Measurements from ENCODE around the gene NPAS2.
A peak's percentile ranks its signal among the peaks of the same experiment; 100 is the strongest.

NPAS2 gene

DNA sequence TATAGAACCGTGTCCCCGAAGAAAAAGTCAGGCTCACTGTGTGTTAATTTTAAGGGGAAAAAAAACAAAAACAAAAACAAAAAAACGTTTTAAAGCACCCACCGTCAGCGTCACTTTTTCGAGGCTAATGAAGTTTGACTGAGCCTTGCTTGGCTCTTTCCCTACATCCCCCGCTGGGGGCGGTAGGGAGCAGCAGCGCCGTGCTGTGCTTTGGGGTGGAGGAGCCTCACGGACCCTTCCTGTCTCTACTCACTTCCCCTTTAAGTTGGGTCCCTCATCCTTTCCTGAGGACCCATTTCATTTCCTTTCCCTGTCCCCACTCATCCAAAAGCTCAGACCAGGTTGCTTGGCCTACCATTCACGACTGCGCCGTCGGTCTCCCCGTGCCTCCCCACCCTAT, 99.4 kb downstream of the NPAS2 start:
- no peak for DNase-seq

DNA sequence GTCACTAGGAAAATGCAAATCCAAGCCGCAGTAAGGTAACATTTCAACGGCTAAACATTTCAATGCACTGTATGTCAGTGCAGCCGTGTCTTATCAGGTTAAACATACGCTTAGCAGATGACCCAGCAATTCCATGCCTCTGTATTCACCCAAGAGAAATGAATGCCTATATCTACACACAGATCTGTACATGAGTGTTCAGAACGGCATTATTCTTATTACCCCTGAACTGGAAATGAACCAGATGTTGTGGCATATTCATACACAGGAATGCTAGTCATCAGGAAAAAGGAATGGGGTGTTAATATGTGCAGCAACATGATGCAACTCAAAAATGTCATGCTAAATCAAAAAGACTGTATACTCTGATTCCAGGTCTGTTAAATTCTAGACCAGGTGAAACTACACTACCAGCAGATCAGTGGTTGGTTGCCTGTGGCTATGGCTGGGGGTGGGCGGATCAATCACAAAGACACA, 101.8 kb downstream of the NPAS2 start:
- no peak for DNase-seq

DNA sequence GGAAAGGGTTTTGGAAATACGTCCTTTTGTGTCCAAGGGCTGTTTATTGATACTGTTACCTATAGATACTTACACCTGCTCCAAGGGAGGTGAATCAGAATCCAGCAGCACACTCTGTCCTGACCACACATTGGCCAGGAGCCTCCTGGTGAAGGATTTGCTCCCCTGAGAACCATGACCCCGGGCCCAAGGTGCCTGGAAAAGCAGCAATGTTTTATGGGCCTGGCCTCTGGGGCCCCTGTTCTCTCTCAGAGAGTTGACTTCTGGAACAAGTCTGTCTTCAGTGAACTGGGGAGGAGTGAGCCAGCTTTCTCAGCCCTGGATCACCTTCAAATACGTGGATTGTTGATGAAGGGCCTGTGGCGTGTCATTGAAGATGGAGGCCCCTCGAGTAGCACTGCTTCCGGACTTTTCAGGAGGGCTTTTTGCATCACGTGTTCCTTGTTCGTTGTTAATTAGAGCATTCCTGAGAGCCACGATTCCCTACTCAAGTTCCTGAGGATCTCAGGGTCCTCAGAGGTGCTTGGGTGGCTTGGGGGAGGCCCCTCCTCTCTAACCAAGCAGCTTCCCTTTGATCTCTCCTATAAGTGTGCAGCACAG, 103.6 kb downstream of the NPAS2 start:
- no peak for DNase-seq

DNA sequence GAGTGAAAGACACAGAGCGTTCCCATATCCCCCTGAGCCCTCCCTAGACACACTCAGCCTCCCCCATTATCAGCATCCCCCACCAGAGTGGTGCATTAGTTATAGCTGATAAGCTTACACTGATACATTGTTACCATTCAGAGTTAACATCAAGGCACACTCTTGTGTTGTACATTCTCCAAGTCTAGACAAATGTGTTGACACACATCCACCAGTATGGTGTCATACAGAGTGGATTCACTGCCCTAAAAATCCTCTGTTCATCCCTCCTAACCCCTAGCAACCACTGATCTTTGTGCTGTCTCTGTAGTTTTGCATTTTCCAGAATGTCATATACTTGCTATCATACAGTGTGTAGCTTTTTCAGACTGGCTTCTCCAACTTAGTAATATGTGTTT, 104.2 kb downstream of the NPAS2 start:
- no peak for DNase-seq

DNA sequence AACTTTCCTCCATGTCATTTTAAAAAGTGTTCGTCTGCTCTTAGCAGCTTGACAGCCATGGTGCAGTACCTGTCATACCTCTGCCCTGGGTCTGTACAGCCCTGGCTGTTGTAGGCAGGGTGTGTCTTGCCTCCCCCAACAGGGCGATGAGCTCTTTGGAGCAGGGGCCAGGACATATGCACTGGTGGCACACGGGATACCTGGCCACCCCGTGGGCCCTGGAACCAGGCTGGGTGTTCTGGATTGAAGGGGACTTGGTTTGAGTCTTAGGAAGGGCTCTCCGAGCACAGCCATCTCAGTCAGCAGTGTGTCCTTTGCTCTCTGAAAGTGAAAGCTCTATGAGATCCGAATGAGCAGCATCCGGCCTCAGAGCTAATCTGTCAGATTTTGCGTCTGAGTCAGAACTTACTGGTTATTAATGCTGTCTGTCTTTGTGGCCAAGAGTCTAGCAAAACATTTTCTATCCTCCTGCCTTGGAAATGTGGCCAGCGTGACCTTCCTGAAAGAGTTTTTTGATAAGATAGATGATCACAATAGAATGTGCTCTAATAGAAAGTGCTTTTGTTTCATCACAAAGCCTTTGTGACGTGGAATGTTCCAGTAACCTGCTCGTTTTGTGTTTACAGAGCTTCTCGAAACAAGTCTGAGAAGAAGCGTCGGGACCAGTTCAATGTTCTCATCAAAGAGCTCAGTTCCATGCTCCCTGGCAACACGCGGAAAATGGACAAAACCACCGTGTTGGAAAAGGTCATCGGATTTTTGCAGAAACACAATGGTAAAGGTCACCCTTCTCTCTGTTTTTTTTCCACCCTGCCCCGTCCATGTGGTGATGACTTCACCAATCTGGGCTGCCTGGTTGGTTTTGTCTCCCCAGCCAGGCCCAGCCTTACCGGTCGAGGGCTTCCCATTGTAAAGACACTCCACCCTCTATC, 104.8 kb downstream of the NPAS2 start:
- no peak for DNase-seq

DNA sequence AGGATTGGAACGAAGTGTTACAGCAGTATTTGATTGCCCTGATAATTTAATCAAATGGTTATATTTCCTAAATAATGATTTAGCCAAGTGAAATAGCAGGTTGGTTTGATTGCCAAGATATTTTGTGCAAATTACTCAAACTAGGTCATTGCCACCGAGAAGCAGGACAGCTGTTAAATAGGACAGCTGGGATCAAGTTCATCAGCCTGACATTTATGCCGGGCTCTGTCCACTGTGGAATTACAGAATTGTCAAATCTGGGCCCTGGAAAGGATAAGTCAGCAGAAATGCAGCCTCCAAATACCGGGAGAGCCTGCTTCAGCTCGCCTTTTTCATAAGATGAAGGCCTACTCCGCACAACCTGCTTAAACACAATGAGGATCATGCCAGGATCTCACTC, 108.3 kb downstream of the NPAS2 start:
- DNase-seq = peak; percentile 32

DNA sequence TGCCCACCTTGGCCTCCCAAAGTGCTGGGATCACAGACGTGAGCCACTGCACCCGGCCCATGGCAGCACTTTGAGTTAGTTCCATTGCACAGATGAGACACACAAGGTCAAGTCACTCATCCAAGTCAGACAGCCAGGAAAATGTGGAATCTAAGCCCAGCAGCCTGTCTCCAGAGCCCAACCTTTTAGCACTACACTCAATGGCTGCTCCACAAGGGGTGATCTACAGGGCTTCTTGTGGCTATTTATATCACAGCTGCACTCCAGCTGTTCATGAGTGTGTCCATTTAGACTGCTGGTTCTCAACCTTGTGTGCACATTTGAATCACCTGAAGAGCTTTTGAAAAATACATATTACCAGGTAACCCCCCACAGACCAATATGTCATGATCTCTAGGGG, 109.2 kb downstream of the NPAS2 start:
- no peak for DNase-seq

DNA sequence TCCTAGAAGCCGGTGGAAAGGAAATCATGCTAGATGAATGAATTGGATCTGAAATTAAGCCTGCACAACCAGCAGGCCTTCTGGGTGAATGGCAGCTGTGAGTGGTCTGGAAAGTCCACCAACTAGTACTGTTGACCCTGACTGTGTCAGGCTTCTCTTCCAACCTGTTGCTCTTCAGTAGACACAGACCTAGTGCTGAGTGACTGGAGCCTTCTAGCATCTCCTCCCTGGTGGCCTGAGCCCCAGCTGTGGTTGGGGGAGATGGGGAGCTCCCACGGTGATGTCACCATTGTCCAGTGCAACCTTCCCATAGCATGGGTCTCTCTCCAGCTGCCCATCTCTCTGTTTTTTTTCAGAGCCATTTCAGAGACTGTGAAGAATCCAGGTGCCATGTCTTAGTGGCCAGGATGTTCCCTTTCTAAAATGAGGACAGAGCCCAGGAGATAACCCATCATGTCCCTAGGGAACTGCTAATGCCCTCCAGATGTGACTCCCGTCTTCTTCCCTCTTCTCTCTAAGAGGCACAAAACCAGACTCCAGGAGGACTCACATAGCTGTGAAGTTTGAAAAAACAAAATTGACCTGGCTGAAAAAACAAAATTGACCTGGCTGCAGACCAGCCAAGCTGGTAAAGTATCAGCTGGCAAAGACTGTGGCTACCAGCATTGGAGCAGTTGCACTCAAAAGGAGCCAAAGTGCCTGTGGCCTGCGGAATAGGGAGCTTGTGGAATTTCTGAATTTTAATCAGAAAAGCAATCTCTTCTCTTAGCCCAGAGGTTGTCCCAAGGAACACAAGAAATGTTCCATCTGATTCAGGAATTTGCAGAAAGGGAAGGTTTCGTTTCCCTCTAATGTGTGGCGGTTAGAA, 114.8 kb downstream of the NPAS2 start:
- no peak for DNase-seq

DNA sequence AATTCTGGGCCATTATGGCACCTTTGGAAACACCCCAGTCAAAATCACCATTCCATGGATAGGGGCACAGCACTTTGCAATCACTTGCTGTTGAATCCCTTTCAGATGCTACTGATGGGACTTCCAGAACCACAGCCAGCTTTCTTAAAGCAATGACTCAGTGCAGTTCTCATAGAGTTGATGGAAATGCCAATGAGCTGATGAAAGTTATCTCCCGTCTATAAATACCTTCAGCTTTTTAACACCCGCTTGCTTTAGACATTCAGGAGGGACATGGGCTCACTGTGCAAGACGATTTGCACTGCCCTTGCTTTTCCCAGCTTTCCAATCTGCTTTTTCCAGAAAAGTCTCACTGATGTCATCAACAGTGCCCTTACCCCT, 115.4 kb downstream of the NPAS2 start:
- no peak for DNase-seq

DNA sequence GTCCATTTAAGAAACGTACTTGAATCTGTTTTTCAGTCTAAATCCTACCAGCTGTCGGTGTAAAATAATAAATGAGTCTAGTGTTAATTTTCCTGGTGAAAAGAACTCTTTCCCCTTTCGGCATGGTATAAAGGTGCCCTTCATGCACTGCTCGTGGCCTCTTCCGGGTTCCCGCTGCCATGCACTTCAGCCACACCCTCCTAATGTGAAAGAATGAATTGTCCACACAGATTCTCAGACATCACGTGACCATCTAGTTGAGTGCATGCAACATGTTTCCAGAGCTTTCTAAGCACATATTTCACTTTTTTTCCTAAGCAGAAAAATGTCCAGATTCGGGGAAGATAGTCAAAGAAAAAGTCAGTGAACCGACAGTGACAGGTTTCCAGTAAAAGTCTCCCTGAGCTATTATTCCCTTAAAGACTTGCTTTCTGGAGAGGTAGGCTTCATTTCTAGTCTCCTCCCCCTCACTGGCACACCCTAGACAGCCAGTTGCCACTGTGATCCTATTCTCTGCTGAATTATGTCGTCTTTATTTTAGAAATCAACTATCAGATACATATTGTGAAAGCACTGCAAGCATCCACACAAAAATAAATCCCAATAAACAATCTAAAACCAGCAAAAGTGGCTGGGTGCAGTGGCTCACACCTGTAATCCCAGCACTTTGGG, 116.3 kb downstream of the NPAS2 start:
- no peak for DNase-seq

DNA sequence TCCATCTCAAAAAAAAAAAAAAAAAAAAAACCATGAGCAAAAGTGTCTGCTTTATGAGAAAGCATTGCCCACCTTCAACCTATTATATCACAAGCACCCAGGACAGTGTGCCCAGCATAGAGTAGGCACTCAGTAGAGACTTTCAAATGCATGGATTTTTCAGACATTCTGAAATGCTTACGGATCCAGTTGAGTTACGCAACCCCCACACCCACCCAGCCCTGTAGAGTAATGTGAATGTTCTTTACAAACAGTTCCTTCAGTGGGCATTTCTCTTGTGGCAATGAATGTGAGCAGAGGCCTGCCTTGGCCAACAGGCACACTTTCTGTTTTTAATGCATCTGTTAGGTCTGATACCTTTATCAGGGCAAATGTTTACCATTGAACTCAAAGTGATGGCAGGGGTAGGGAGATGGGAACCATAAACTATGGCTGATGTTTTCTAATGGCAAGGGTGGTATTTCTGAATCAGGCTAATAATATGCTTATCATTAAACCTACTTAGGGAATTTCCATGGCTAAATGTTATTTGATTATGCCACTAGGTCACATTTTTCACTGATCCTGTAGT, 117.1 kb downstream of the NPAS2 start:
- no peak for DNase-seq

DNA sequence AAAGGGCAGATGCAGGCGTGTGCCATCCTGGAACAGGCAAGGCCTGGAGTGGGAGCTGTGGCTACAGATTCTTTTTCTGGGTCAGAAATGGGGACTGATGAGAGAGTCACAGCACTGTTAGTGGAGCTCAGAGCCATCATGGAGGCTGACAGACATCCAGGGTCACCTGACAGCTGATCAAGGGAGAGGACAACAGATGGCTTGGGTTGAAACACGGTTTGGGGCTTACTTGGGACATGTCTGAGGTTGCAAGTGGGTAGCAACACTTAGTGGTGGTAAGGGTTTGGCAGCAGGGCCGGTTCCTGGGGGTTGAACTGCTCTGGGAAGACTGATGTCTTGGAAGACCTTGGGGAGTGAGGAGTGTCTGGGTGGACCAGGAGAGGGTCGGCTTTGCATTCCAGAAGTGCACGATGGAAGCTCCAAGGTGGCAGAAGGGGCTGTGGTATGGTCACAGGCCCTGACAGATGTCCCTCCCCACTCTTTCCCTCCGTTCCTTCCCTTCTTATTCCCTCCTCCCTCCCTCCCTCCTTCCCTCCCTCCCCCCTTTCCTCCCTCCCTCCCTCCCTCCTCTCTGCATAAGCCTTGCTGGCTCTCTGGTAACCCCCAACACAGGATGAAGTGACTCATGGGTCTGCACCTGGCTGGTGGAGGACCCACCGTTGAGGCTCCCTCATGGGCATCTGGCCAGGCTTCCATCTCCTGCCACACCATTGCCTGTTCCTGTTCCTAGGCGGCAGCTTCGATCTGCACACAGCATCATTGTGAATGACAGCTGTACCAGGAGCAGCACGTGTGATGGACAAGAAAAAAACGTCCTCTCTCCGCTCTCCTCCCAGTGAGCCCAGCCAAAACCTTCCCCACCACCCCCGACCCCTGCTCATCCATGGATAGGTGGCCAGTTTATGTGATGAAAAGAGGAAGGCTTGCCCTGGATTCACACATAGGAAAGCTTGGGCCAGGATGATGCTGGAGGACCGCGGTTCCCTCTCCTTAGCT, 118.4 kb downstream of the NPAS2 start:
- no peak for DNase-seq

DNA sequence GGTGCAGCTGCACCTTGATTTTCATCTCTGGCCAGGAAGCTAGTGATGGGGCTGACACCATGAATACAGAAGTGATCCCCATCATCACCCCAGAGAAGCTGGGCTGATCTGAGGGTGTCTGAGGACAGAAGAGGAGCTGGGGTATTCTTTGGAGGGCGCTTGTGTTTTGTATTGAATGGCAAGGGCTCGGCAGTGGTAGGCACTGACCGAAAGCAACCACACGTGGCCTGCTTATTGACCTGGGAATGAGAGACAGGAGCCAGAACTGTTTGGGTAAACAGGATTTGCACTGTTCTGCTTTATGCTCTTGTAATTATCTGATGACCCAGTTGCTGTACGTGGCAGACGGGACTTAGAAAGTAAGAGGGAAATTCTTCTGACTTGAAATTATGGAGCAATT, 119.5 kb downstream of the NPAS2 start:
- no peak for DNase-seq

DNA sequence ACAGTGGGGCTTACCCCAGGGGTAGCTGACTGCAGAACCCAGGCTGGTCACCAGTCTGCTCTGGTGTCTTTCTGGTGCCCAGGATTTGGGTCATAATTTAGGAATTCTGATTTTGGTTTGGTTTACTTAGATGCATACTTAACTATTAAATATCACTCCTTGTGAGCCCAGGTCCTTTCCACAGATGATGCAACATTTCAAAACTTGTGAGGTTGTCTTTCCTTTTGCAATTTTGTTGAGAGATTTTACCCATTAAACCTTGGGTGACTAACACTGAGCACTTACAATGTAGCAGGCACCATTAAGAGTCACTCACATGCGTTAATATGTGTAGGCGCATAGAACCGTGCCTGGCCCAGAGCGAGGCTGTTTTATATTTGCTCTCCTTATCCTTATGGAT, 120.3 kb downstream of the NPAS2 start:
- DNase-seq = no peak

DNA sequence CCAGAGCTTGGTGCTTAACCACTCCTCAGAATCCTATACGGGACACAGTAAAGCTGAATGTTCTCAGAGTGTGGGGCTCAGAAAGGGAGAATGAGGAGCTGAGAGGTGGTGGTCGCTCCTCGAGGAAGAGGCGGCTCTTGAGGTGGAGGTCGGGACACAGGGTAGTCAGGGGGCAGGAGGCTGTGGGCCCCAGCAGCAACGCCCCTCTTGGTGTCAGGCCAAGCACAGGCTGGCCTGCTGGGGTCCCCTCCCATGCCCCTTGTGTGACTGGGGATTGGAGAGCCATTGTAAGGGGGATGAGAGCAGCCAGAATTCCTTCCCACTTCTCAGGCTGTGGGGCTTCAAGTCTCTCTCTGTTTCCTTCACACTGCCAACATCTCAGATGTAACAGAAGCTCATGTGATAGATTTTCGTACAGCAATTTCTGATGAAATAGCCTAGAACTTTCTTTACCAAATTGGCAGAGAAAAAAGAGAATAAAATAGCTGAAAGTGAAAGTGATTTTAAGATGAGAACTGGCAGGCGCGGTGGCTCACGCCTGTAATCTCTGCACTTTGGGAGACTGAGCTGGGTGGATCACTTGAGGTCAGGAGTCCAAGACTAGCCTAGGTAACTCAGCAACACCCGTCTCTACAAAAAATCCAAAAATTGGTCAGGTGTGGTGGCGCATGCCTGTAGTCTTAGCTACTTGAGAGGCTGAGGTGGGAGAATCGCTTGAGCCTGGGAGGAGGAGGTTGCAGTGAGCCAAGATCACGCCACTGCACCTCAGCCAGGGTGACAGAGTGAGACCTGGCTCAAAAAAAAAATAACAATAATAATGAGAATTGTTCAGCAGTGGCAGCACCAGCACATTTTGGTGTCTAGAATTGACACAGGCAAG, 121.1 kb downstream of the NPAS2 start:
- no peak for DNase-seq

DNA sequence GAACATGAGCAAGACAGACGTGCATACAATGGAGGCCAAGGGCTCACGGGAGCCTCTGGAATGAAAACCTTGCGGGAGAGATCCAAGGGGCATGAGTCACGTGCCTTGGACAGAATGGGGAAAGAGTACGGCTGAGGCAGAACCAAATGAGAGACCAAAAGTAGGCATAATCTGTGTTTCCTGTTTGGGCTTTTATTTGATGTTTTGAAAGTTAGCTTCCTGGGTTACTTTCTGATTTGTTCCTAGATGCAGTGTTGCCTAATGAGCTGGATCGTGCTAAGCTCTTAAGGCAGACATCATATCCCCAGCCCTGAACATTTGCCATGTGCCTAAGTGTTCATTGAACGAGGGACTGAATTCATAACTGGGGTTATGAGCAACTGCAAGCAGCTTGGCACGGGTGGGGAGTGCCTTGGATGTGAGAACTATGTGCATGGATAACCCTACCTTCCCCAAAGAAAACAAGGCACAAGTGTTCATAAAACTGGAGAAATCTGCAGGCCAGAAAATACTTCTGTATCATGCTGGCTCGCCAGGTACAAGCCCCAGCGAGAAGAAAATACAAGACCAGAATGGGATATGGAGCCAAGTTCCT, 121.8 kb downstream of the NPAS2 start:
- DNase-seq = no peak

DNA sequence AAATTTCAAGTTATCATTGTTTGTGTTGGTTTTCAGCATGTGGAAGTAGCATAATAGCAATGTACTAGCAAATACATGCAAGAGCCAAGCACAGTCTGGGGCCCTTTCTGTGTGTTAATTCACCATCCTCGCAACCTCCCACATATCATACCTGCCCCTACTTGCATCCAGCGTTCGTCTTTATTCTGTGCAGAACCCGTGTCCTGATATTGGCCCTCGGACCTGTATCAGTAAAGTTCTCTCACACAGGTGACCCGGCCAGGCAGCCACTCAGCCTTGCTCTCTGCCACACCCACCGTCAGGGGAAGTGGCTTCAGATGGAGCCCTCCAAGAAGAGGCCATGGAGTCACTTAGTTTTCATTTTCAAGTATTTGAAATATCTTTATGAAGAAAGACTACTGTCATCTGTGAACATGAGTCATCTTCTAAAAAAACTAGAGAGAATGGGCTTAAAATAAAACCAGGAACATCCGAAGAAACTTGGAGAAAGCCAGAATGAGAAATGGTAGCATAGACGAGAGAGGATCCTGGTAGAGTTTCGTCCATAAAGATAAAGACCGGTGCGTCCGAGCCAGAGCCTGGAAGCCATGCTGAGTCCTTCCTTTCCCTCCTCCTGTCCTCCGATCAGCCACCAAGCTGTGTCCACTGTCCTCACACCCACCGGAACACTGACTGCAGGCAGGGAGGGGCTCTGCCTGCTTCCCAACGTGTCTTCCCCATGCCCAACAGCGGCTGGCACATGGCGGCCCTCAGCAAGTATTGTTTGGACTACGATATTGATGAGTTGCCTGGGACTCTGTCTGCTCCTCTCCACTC, 124.9 kb downstream of the NPAS2 start:
- DNase-seq = no peak

DNA sequence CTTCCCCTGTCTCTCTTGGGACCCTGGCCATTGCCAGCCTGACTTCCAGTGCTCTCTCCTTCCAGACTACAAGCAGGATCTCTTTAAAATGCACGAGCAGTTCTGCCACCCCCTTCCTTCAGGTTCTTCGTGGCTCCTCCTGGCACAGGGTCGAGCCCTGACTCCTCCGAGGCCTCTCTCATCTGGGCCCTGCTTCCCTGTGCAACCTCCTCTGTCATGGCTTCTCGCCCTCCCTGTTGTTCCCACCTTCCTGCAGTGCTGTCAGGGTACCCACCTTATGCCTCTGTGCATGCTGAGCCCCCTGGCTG, 125.4 kb downstream of the NPAS2 start:
- no peak for DNase-seq

All from eye (tissue), 1 donor.